ENCODE results near the gene TMEM61. TPM values are rescaled to one million over a fixed set of nuclear protein-coding genes. Genes with fewer than 3 reads are reported as not detected.
"Not testable (repeated sequence)": the region's sequence is repeated elsewhere in the genome, so short reads cannot be mapped to it uniquely, and the experiment has no call there.

Gene TMEM61
- total RNA-seq, 1 donor from 2014 or later: 0.27 TPM

DNA sequence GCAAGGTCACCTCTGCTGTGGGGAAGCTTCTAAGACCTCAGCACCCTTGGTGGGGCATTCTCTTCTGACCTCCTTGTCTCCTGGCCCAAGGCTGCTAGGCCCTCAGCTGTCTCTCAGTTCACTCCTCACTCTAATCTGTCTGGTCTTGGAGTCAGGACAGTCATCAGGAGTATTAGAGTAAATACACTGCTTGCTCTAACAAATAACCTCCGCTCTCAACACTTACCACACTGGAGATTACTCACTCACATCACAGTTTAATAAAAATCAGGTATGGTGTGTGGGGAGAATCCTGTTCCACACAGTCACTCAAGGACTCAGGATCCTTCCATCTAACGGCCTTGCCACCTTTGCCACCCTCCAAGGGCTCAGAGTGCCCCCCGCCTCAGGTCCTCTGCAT lies 26.6 kb upstream of the TMEM61 start:
- ATAC-seq (ENCODE audit: poor library complexity): no peak
- DNase-seq: no peak
- intact Hi-C loops (cut with DNase I): loop anchor here (5.0 kb wide), 1 partner anchor 43 kb away; the partner anchor contains the start of gene BSND

DNA sequence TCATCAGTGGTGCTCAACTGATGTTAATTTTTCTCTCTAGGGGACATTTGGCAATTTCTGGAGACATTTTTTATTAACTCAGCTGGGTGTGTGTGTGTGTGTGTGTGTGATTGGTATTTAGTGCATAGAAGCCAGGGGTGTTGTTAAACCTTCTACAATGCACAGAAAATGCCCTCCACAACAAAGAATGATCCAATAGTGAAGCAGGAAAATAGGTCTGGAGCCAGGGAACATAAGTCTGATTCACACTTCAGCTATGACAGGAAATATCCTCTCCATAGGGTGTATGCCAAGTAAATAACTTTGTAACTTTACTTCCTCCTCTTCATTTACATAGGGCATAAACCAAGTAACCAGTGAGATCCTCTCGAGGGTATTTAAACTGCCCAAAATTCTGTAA lies 25.1 kb upstream of the TMEM61 start:
- intact Hi-C loops (cut with DNase I): no loop called here
- no peak for ATAC-seq (ENCODE audit: poor library complexity)
- DNase-seq: no peak

DNA sequence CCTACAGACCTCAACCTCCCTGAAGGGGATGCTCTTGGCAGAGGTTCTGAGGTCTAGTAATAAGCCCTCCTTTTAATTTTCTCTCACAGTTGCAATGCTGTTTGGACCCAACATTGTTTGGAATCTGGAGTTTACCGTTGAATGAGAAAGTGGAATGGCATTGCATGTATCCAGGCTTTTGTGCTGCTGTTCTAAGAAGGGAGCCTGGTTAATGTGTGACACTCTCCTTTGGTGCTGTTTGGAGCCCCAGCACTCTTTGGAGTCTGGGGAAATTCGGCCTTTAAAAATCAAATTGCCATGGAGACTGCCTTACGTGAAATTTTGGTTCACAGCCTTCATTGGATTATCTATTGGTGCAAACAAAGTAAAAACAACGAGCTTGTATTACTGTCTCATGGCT lies 23.7 kb upstream of the TMEM61 start:
- no peak for ATAC-seq (ENCODE audit: poor library complexity)

DNA sequence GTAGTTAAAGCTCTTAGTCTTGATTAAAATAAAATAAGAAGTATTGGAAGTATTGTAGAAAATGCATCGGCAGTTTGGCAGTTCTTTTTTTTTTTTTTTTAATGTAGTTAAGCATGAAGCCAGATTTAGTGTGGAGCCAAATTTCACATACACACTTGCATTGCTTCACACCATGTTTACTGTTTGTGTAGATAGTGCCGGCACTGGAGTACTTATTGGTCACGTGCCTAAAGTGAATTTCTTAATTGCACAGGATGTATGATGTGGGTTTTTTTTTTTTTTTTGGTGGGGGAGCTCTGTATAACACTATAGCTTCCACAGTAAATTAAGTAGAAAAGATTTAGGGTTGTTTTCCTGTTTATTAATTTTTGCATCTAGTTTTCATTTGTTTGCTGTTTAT lies 21.2 kb upstream of the TMEM61 start:
- DNase-seq (no peak), ATAC-seq (ENCODE audit: poor library complexity) (no peak)
- intact Hi-C loops (cut with DNase I): no loop called here

More for the DNA sequence above, 23.7 kb upstream of the TMEM61 start:
- intact Hi-C loops (cut with DNase I): no loop called here
- DNase-seq: no peak

DNA sequence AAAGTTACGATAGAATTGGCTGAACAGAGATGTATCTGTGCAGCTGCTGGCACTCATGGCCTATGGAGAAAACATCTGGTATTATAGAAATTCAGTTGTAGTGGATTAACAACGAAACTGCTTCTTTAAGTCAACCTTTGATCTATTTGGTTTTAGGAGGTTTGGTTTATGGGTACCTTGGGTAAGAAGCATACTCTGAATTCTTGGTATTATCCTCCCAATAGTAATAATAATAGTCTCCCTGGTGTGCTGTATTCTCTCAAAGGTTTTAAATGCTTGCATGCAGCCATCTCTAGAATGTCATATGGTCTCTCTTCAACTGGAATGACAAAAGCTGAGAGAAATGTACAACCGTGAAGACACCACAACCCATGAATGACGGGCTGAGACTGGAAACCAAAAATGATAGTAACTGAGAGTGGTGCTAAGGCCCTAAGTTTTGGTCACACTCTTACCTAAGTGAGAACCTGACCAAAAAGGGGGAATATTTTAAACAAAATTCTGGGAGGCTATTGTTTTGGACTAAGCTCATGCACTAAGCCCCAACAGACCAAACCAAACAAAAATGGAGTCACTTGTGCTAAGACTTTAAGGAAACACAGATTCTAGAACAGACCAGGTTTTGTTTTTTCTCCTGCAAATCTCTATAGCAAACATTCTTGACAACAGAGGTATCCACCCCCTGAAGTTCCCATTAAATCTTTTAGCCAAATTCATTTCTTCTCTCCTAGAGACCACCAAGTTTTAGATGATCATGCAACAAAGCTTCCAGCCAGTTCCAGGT lies 17.6 kb upstream of the TMEM61 start:
- ATAC-seq (ENCODE audit: poor library complexity) (no peak), DNase-seq (no peak)
- intact Hi-C loops (cut with DNase I): no loop called here

DNA sequence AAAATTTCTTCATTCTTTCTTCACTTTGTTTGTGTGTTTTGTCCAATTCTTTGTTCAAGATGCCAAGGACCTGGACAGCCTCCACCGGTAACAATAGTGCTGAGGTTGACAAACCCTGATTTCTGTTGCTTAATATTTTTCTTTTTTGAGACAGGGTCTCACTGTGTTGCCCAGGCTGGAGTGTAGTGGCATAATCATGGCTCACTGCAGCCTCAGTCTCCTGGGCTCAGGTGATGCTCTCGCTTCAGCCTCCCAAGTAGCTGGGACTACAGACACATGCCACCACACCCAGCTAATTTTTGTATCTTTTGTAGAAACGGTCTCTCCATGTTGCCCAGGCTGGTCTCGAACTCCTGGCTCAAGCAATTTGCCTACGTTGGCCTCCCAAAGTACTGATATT lies 16.6 kb upstream of the TMEM61 start:
- ATAC-seq (ENCODE audit: poor library complexity); intact Hi-C loops (cut with DNase I); DNase-seq: not testable (repeated sequence)

DNA sequence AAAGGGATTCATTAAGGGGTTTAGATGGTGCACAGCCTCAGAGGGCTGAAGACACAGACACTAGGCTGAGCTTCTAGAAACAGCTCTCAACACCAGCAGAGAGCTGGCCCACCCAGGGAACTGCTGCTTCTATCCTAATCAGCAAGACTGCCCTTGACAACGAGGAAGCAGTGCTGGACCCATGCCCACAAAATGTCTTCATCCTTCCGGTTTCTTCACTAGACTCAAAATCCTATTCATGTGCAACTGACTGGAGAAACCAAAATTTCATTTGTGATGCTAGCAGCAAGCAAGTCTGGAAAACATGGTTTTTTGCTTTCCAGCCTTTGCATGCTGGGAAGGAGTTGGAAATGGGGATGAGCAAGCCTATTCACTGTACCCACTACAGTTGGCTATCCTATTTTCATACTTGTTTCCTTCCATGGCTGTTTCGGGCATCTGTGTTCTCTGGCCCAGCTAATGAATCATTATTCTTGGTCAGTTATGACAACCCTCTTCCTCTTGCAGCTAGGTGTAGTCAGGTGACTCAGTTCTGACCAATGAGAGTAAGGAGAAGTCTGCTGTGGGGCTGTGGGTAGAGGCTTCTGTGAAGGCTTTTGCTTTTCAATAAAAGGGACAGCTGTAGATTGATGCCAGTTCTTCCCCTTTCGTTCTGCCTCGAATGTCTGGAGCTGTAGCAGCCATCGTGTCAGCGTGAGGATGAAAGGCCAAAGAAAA lies 14.6 kb upstream of the TMEM61 start:
- ATAC-seq (ENCODE audit: poor library complexity): peak; percentile 65
- peak; percentile 76 for DNase-seq
- intact Hi-C loops (cut with DNase I): no loop called here

DNA sequence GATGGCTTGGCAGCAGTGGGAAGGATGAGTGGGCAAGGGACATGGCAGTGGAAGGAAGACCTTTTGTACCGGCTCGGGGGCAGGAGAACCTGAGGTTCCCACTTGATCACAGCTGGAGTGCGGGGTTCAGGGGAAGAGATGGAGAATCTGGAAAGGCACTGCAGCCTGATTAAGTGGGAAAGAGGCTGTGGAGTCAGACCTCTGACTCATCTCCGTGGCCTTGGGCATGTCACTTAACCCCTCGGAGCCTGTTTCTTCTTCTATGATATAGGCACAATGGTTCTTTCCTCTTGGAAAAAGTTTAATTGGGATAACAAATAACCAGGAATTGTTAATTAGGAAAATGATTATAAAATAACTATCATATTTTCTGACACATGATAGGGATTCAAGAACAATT lies 13.1 kb upstream of the TMEM61 start:
- intact Hi-C loops (cut with DNase I): no loop called here

DNA sequence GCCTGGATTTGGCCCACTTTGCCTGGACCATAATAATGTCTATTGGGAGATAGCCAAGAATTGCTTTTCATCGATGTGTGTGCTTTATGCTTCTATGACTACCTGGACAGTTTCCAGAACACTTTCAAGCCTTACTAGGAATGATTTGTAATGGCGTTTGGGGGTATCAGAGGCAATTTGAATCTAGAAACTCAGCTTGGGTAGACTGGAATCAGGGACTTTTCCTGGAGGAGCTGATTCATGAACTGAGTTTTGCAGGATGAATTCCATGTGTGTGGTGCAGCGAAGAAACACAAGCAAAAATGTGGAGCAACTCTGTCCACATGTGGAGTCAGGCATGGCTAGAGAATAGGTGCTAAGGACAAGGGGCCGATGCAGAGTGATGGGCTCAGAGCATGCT lies 11.9 kb upstream of the TMEM61 start:
- intact Hi-C loops (cut with DNase I): no loop called here
- ATAC-seq (ENCODE audit: poor library complexity) (no peak), DNase-seq (no peak)

More for the DNA sequence above, 13.1 kb upstream of the TMEM61 start:
- DNase-seq: no peak
- no peak for ATAC-seq (ENCODE audit: poor library complexity)

DNA sequence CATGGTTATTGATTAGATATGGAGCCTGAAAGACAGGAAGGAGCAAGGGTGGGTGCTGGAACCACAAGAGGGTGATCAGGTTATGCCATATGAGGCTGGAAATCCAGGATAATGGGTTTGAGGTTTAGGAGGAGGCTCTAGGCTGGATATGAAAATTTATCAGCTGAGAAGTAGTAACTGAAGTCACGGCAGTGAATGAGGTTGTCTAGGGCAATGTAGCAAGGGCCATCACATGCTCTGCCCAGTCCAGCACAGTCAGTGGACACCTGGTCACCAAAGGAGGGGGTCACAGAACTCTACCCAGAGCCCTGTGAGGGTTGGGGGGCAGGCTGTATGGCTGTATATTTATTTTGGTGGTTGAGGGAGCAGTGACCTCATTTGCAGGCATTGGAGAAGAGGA lies 10.5 kb upstream of the TMEM61 start:
- ATAC-seq (ENCODE audit: poor library complexity) (no peak), DNase-seq (no peak)
- intact Hi-C loops (cut with DNase I): no loop called here

DNA sequence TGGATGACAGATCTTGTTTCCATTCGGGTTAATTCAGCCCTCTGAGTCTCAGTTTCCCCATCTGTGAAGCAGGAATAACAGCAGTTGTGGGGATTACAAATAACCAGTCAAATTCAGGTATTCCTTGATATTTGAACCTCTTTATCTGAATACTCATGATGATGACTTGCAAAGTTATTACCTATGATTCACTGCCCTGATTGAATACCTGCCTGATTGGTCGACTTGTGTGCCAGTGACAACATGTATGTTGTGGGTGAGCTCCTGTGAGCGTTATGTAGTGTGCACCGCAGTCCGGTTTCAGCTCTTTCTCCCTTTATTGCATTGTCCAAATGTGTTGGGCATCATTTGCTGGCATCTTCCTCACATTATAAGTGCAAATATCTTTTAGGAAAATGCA lies 9.5 kb upstream of the TMEM61 start:
- intact Hi-C loops (cut with DNase I): no loop called here
- ATAC-seq (ENCODE audit: poor library complexity) (no peak), DNase-seq (no peak)

DNA sequence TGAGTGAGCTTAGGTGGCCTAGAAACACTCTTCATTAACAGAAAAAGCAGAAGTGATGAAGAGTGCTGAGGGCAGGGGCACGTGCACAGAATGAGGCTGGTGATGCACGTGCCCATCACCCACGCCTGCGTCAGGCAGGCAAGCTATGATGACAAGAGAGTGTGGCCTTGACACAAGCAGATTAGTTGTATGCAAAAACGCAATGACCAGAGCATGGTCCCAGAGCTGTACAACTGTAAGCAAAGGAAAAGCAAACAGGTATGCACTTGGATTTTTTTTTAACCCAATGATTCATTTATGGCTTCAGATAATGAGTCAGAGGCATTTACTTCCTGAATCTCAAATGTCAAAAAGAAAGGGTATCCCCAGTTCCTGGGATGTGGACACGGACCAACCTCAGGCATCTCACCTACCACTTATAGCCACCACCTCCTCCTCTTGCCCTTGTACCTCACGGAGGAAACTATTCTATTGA lies 9.1 kb upstream of the TMEM61 start:
- no peak for ATAC-seq (ENCODE audit: poor library complexity)
- DNase-seq: no peak
- intact Hi-C loops (cut with DNase I): no loop called here

DNA sequence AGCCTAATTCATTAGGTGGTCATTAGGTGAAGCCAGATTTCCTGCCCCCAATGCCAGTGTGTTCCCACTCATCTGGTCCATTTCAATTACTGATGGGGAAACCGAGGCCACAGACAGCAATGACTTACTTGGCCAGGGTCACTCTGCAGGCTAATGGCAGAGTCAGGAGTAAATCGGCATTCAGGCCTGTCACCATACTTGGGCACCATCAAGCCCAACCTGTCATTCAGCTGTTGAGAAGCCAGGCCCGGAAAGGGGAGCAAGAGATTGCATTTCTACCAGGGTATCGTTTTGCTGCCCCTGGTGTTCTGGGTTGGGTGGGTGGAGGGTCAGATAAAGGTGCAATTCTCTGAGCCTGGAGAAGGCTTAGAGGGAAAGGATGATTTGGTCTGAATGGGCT lies 8.0 kb upstream of the TMEM61 start:
- intact Hi-C loops (cut with DNase I): no loop called here
- ATAC-seq (ENCODE audit: poor library complexity): no peak
- no peak for DNase-seq

DNA sequence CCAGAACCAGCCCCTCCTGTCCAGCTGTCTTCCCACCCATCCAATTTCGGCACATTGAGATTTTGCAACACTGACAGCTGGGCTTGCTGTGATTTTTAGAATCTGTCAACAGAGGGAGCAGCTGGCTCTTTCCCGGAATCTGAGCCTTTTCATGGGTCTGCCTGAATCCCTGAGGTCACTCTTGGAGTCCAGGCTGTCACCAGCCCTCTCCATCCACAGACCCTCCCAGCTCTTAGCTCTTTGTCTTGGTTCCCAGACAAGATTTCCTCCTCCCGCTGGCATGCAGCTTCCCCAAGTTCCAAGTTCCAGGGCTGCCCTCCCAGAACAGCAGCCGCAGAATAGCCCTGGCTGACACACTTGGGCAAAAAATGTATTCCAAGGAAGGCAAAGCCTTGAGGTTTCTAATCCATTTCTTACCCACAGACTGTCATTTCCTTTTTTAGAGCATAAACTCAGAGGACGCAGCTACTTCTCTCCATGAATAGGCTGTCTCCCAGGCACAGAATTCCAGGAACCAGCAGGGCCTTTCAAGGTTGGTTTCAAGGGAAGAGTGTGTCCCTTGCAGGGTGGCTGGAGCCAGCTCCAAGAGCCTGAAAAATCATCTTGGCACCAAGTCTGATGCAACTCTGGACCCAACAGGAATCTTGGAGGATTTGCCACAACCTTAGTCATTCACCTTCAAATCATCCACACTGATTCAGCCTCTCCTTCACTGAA lies 7.1 kb upstream of the TMEM61 start:
- ATAC-seq (ENCODE audit: poor library complexity): peak; percentile 96
- peak; percentile 69 for DNase-seq
- intact Hi-C loops (cut with DNase I): no loop called here

DNA sequence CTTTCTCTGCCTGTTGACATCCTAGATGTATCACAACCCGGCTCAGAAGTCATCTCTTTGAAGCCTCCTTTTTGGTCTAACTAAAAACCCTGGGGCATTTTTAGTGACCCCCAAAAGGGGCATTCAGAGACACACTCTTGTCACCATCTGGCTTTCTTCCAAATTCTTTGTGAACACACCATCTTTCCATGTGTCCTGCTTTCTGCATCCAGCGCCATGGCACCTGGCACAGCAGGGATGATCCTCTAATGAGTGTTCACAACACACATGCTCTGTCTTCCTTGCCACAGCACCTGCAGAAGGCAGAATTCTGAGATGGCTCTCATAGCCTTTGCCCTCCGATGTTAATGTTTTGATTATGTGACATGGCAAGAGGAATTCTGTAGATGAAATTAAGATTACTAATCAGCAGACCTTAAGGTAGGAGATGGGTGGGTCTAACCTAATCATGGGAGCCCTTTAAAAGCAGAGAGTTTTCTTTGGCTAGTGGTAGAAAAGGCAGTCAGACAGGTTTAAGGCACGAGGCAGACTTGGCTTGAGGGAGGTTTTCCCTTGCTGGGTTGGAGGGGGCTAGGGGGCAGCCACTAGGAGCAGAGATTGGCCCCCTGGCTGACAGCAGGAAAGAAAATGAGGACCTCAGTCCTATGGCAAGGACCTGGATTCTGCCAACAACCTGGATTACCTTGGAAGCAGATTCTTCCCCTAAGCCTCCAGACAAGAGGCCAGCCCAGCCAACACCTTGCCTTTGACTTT lies 4.9 kb upstream of the TMEM61 start:
- DNase-seq (no peak), ATAC-seq (ENCODE audit: poor library complexity) (no peak)
- intact Hi-C loops (cut with DNase I): no loop called here

DNA sequence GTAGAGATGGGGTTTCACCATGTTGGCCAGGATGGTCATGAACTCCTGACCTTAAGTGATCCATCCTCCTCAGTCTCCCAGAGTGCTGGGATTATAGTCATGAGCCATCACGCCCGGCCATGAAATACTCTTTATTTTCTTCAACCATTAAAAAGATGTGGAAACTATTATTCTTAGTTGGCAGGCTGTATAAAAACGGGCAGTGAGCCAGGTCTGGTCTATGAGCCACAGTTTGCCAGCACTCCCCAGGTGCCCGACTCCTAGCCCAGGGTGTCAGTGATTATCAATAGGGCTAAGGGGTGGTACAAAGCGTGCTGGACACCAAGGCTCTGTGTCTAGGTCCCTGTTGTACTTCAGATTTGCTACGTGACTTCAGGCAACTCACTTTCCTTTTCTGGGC lies 3.7 kb upstream of the TMEM61 start:
- ATAC-seq (ENCODE audit: poor library complexity) (no peak), DNase-seq (no peak)
- intact Hi-C loops (cut with DNase I): no loop called here

DNA sequence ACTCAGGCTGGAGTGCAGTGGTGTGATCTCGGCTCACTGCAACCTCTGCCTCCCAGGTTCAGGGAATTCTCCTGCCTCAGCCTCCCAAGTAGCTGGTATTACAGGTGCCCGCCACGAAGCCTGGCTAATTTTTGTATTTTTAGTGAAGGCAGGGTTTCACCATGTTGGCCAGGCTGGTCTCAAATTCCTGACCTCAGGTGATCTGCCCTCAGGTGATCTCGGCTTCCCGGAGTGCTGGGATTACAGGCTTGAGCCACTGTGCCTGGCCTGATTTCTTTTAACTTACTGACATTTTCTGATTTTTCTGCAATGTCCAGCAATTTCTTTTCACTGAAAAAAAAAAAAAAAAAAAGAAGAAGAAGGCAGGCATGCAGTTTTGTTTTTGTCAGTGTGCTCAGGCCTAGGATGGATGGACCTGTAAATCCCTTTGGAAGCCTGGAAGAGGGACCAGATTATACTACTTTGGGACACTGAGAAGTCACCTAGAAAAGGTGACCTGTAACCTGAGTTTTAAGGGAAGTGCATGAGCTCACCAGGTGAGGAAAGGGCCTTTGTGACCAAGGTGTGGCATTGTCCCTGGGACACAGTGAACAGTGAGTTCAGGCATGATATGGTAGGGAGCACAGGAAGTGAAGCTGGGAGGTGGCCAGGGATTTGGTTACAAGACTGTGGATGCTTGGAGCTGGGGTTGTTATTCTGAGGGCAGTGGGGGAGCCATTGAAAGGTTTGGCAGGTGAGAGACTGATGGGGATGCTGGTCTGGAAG lies 2.7 kb upstream of the TMEM61 start:
- no peak for ATAC-seq (ENCODE audit: poor library complexity)
- intact Hi-C loops (cut with DNase I): no loop called here
- DNase-seq: no peak
